RPMI8226 (cell line): ENCODE measurements around the gene ATP6V0B.
A peak's percentile ranks its signal among the peaks of the same experiment; 100 is the strongest.

Experiments used
- DNase-seq: peaks from one replicate; pipeline ENCODE4 v3.0.0-alpha.2; 2015

The ATP6V0B gene

DNA sequence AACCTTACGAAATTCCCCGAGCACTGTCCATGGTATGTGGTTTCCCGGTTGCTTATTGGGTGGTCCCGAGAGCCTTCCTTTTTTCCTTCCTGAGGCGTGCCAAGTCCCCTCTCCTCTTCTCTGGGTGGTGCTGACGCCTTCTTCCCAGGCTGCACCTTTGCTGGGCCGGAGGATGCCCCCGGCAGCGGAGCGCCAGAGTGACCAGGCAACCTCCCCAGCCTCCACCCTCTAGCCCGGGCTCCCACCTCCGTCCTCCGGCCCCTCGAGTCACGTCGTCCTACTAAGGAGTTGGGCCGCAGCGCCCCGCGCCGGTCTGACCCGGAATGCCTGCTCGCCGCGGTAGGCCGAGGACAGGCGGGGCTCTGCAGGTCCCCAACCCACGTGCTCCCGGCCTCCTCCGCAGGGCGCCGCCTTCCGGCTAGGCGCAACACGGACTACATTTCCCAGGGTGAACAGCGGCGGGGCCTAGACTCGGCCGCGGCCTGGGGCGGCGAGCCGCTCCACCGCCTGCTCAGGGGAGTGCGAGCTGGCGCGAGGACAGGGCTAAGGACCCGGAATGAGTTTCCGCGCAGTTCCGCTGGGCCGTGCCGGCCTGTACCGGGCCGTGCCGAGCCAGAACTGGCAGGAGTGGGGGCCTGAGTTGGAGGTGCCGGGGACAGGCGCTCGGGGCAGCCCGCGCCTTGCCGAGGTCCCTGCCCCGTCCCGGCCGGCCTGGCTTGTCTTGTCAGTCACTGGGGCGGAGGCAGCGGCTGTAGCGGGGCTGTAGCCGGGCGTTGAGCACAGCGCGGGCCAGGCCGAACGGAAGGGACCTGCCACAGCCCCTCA is 28.3 kb upstream of the ATP6V0B start, which contains the start of gene IPO13:
IPO13 (plus strand) TSS at position 715 of the 825 bp plus-strand sequence. CDS start 651 bp downstream, outside the sequence.
- DNase-seq: peak; percentile 99

DNA sequence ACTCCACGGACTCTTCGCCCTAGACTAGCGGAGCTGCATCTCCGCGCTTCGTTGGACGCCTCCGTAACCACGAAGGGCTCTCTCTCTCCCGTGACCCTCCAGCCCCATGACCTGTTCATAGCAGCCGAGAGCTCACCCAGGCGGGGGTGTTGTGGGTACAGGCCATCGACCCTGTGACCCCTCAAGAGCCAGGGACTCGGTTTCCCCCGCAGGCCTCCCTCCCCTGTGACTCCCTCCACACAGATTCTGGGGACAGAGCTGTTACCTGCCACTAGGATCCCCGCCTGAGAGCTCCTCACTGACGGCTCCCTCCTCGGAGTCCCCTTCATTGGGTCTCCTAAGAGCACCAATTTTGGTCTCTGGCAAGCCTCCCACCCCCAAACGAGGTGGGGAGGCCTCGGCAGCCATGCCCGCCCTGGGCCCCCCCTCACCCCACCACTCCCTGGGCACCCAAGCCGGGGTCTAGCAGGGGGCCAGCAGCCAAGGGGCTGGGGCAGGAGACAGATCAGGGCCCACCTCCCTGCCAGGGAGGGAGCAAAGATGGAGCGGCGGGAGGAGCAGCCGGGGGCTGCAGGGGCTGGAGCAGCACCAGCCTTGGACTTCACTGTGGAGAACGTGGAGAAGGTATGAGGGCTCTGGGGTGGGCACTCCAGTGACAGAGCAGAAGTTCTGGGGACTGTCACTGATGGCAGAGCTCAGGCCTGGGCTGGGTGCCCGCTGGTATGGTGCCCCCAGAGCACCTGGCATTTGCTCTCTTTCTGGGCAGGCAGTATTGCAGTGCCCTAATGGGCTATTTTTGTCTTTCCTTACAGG is 27.5 kb upstream of the ATP6V0B start:
- DNase-seq: no peak

DNA sequence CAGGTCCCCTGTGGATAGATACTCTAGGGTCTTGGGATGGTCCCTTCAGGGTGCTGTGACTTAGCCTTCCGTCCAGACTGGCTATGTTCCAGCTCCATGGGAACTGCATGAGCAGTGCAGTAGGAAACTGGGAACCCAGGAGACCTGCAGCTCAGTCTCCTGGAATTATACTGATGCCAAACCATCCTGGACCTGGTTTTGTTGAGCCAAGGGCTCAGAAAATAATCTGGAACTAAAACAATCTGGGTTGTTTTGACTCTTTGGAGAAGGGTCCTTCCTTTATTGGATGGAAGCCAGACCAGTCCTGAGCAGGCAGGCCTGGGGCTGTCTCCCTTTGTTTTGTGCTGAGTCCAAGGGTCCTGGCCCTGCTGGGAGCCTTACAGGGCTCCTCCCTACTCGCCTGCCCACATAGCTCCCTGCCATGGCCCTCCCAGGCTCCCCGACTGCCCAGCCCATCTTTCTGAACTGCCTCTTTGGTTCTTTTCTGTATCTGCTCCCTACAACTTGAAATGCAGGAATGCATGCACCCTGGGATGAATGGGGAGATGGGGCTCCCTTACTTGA is 26.8 kb upstream of the ATP6V0B start:
- DNase-seq: peak; percentile 36

DNA sequence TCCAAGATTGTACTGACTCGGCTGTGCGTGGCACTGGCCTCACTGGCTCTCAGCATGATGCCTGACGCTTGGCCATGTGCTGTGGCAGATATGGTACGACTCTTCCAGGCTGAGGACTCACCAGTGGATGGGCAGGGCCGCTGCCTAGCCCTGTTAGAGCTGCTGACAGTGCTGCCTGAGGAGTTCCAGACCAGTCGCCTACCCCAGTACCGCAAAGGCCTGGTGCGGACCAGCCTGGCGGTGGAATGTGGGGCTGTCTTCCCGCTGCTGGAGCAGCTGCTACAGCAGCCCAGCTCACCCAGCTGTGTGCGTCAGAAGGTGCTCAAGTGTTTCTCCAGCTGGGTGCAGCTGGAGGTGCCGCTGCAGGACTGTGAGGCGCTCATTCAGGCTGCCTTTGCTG is 25.1 kb upstream of the ATP6V0B start:
- no peak for DNase-seq

DNA sequence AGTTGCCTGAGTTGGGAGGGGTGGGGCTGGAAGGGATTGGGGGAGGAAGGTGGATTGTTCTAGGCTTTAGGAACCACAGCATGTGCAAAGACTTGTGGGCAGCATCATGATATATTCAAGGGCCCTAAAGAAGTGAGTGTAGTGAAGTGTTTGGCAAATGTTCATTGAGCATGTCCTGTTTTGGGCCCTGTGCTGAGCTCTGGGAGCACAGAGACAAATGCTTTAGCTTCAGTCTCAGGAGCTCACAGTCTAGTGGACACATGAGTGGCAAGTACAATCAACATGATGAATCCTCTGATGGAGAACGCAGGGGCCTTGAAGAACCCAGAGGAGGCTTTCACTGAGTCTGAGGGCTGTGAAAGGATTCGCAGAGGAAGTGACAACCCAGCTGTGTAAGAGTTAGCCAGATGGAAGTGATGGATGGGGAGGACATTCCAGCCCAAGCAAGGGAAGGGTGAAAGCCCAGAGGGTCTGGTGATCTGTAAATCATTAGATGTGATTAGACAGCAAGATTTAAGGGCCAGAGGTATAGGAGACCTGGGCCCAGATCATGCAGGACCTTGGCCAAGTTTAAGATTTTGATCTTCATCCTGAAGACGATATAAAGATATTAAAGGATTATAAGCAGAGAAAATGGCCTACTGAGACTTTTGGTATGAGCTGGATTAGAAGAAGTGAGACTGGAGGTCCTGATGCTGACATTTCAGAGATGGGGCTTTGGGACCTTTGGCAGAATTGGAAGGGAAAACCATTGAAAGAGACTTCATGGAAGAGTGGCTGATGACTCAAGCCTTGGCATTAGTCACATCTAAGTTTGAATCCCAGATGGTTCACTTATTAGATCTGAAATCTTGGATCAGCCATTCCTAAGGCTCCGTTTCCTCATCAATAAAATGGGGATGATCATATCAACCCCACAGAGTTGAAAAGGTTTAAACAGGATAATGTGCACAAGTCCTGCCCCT is 23.5 kb upstream of the ATP6V0B start:
- no peak for DNase-seq

DNA sequence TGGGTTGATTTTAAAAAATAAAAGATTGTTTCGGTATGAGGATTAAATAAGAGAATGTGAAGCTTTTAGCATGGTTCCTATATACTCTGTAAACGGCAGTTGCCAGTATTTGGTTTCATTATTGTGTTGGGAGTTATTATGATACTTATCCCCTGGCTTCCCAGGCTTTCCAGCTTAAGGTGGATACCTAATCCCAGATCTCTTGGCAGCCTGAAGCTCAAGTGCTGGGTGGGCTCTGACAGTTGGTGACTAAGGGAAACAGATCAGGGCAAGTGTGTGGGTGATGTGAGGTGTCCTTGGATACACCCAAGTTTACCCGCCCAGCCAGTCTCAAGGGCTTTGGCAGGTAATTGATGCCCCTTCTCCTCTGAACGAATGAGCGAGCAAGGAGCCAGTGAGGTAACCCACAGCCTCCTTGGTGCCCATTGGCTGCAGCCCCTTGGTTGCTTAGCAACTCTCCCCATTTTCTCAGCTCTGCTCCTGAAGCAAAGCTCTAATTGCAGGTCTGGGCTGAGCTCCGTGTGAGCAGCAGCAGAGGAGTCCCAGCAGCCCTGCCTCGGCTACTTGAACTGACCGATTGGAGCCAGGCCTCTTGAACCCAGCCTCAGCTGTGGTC is 21.9 kb upstream of the ATP6V0B start:
- no peak for DNase-seq

DNA sequence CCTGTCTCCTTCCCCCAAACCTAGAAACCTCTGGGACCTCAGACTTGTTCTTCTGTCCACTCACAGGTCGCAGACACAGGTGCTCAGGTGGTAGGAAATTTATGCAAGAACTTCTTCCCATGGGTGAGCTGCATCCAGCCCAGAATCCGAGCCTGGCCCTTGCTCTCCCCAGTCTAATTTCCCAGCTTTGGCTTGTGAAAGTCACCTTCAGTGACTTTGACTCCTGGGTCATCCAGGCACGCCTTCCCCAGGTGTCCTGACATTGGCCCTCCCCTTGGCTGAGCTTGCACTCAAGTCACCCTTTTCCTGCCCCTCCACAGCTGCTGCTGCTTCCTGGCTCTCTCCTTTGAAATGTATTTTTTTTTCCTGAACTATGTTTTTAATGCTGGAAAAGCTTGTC is 21.4 kb upstream of the ATP6V0B start:
- no peak for DNase-seq

DNA sequence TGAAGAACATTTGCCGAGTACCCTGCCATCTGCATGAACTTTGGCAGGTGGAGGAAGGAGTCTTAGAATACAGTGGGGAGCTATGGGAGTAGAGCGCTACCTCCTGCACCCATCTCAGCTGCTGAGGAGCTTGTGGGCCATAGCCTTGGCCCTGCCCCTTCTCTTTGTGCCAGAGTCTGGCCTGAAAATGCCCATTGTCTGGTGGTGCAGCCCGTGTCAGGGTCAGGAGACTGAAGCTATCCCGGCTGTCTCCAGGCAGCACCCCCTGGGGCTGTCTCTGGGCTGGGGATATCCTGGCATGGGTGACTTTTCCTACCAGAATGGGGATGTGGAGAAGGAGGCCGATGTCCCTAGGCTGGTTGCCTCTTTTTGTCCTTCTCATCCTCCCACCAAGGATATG is 20.7 kb upstream of the ATP6V0B start:
- DNase-seq: no peak

DNA sequence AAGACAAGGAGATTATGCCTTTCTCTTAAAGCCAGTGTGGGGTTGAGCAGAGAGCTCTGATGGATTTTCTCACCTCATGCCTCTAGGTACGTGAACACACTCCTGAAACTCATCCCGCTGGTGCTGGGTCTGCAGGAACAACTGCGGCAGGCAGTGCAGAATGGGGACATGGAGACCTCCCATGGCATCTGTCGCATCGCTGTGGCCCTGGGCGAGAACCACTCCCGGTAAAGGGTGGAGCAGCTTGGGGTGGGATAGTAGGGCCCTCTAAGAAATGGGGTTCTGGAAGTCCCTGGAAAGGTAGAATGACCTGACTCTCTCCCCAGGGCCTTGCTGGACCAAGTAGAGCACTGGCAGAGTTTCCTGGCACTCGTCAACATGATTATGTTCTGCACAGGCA is 18.5 kb upstream of the ATP6V0B start:
- DNase-seq: no peak

DNA sequence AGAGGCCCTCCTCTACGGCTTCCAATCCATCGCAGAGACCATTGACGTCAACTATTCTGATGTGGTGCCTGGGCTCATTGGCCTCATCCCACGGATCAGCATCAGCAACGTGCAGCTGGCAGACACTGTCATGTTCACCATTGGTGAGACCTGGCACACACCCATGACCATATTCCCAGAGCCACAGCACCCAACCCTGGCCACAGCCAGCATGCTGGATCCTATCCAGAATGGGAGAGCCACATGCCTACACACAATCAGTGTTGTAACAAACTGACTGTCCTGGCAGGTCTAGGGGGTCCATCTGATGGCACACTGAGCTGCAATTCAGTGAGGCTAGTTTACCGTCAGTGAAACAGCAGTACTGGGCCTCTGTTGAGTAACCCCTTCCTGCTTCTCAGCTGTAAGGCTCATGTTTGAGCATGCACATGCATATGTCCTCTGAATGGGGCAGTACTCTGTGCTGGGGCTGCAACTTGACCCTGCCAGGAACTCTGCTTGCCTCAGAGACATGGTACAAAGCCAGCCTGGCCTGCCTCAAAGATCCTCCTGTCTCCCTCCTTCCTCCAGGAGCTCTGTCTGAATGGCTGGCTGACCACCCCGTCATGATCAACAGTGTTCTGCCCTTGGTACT is 17.2 kb upstream of the ATP6V0B start:
- DNase-seq: no peak

DNA sequence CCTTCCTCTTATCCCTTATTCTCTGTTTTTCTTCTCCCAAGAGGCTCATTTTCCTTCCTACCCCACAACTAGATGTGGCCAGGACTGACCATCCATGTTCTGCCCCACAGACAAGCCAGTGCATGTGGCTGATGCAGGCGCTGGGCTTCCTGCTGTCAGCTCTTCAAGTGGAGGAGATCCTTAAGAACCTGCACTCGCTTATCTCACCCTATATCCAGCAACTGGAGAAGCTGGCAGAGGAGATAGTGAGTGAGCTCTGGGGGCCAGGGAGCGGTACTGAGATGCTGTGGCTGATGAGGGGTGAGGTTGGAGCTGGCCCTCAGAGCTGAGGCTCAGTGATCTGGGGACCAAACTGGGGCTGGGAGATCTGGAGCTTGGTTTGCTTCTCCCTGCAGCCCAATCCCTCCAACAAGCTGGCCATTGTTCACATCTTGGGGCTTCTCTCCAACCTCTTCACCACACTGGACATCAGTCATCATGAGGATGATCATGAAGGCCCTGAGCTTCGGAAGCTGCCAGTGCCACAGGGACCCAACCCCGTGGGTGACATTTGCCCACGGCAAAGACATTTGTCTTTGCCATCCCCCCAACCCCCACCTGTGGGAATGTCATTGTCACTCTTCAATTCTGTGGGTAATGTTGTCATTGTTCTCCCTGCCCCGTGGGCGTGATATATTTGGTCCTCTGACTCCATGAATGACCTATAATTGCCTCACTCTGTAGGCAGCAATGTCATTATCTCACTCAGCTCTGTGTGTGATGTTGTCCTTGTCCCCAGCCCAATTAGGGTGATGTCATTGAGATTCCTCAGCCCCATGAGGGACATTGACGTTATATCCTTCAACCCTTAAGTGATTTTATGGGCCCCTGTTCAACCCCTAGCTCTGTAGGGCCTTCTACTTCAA is 16.2 kb upstream of the ATP6V0B start:
- no peak for DNase-seq

DNA sequence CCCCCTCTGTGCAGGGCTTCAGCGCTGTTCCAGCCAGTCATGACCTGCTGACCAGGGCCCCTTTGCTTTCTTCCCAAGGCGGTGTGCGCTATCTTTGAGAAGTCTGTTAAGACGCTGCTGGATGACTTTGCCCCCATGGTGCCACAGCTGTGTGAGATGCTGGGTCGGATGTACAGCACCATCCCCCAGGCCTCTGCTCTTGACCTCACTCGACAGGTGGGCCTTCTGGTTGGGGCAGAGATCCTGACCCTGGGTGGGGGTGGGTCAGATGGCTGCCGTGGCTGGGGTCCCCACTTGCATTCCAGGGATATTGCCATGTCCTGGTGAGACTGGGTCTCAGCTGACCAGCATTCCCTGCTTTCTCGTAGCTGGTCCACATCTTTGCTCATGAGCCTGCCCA is 14.0 kb upstream of the ATP6V0B start:
- DNase-seq: no peak

DNA sequence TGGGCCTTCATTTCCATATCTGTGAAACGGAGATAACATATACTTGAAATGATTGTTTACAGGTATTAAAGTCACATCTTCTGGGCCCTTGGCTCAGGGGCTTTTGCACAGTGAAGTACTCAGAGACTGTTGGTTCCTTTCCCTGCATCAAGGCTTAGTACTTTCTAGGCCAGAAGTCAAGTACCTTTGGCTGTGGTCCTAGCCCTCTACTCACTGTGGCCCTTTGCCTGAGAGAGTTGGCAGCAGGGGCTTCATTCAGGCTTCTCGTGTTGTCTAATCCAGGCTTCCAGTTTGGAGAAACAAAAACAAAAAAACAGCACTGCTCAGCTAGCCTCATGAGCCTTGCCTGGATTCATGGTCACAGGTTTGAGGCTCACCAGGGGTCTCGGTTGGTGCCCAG is 13.1 kb upstream of the ATP6V0B start:
- no peak for DNase-seq

DNA sequence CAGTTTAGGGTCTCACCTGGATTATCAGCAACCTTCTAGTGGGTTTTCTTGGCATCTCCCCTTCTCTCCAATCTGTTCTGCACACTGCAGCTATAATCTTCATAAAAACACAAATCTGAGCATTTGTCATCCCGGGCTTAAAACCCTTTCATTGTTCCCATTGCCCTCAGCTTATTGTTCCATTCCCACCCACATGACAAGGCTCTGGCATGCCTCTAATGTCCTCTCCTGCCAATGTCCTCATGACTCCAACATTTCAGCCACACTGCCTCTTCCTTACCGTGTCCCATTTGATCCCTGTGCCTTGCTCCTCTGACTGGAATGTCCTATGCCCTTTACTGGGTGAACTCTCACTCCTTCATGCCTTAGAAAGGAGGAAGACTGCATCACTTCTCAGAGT is 12.4 kb upstream of the ATP6V0B start:
- DNase-seq: no peak

DNA sequence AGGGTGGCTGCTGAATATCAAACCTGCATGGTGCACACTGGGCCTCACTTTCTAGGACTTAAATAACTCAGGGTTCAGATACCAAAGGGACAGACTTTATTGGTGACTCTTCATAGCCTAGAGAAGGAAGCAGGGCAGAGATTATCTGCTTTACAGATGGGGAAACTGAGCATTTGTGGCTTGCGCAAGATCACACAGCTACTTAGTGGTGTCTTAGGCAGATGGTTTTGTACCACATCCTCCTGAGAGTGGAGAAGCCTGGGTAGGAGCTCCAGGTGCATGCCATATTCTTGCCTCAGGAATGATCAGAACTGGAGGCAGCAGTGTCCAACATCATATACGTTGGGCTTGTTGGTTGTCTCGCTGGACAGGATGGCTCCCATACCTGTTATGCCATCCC is 11.8 kb upstream of the ATP6V0B start:
- no peak for DNase-seq

DNA sequence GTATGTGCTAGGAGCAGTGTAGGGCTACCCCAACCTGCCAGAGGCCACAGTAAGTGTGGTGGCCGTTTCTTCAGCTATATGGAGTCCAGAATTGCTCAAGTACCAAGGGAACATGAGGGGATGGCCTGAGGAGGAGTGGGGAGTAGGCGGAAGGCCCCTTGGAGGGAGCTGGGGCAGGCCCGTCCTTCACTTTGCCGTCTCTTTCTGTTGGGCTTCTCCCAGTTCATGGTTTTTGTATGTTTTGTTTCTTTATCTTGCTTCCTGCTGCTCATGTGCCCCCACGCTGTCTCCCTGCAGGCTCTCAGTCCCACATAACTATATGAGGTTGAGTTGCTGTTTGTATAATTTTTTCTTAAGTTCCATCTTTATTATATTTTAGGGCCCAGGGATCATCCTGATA is 10.9 kb upstream of the ATP6V0B start:
- no peak for DNase-seq

DNA sequence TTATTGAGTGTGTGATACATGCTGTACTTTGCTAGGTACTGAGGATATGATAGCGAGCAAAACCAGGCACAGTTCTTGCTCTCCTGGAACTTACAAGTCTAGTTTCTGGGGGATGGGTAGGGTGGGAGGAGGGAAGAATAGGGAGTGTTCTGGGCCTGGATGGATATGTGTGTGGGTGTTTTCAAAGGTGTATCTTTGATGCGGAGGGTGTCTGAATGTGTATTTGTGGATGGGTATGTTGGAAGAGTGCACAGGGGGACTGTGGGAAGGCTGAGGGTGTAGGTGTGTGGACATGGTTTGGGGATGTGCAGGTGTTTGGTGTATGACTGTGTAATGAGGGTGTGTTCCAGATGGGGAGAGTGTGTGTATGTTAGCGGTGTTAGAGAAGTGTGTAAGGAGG is 9.4 kb upstream of the ATP6V0B start:
- no peak for DNase-seq

DNA sequence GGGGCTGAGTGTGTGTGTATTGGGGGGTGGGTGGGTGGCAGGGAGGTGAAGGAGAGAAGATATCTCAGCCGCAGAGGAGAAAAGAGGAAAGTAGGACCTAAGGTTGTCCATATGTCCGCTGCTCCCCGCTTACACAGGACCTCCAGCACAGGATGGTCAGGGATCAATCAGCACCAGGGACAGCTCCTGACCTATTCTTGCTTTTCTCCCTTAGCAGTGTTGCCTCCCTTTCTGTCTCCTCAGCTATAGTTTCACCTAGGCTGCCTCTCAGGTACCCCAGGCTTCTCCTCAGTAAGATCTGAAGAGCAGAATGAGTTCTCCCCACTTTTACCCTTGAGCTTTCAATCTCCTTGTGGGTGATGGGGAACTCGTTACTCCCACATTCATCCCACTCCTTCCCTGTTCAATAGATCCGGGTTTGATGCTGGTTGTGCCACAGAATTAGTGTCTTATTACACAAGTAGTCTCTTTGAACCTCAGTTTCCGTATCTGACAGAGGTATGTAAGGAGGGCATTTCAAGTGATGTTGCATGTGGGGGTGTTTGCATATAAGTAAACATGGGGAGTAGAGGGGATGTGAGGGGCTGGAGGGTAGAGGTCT is 6.3 kb upstream of the ATP6V0B start:
- peak; percentile 75 for DNase-seq

DNA sequence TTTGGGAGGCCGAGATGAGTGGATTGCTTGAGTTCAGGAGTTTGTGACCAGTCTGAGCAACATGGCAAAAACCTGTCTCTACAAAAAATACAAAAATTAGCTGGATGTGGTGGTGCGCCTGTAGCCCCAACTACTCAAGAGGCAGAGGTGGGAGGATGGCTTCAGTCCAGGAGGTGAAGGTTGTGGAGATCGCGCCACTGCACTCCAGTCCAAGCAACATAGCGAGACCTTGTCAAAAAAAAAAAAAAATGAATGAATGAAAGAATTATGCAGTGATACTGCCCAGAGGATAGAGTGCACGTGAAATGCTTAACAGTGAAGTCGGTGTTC is 5.4 kb upstream of the ATP6V0B start:
- no peak for DNase-seq

DNA sequence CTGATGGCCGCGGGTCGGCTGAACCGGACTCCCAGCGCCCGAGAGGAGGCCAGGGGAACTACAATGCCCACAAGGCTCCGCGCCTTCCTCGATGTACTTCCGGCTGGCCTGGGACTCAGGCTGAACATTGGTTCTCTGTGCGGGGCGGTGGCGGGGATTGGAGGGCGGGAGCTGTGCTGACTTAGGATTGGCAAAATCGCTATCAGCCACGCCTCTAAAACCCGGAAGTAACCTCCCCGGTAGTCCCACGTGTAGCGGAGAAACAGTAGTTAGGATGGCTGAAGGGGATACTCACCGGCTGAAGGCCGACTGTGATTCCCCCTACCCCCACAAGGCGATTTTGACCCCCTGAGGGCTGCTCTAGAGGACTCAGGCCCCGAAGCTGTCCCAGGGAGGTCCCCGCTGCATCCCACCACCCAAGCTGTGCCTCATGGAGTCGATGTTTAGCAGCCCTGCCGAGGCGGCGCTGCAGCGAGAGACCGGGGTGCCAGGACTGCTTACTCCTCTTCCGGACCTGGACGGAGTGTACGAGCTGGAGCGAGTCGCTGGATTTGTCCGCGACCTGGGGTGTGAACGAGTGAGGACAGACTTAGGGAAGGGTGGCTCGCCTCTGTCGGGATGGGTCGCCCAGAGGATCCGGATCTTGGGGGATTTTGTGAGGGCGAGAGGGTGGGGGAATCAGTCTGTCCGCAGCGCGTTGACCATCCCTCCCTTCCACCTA is 4.9 kb upstream of the ATP6V0B start, which contains the start of gene DPH2:
DPH2 (plus strand) TSS at position 265 of the 721 bp plus-strand sequence; CDS start at position 431, 166 bp downstream.
- DNase-seq: peak; percentile 99
